ENCODE measurements around the gene LPCAT1.
"Not testable (repeated sequence)": the region's sequence is repeated elsewhere in the genome, so short reads cannot be mapped to it uniquely, and the experiment has no call there.

The LPCAT1 gene

GRCh38 chr5:1509346-1510085 is 14.2 kb downstream of the LPCAT1 start:
- DNase-seq (ENCODE audit: low read depth), result no peak

GRCh38 chr5:1508659-1509290 is 15.0 kb downstream of the LPCAT1 start:
- DNase-seq (ENCODE audit: low read depth), result no peak

GRCh38 chr5:1507961-1508658 is 15.7 kb downstream of the LPCAT1 start:
- no peak for DNase-seq (ENCODE audit: low read depth)

- no peak for DNase-seq (ENCODE audit: low read depth)
These were observed 16.3 kb downstream of the LPCAT1 start for GRCh38 chr5:1507457-1507856.

GRCh38 chr5:1507014-1507375 is 16.8 kb downstream of the LPCAT1 start:
- DNase-seq (ENCODE audit: low read depth), result no peak

- no peak for DNase-seq (ENCODE audit: low read depth)
These were observed 17.3 kb downstream of the LPCAT1 start for GRCh38 chr5:1506242-1507013.

GRCh38 chr5:1505506-1506241 is 18.1 kb downstream of the LPCAT1 start:
- DNase-seq (ENCODE audit: low read depth), result no peak

GRCh38 chr5:1505089-1505488 is 18.7 kb downstream of the LPCAT1 start:
- DNase-seq (ENCODE audit: low read depth), result not testable (repeated sequence)

- no peak for DNase-seq (ENCODE audit: low read depth)
These were observed 19.1 kb downstream of the LPCAT1 start for GRCh38 chr5:1504617-1505016.

GRCh38 chr5:1504069-1504595 is 19.6 kb downstream of the LPCAT1 start:
- DNase-seq (ENCODE audit: low read depth), result no peak

GRCh38 chr5:1503241-1504068 is 20.3 kb downstream of the LPCAT1 start:
- no peak for DNase-seq (ENCODE audit: low read depth)

GRCh38 chr5:1502737-1503120 is 21.0 kb downstream of the LPCAT1 start:
- DNase-seq (ENCODE audit: low read depth), result no peak

GRCh38 chr5:1502046-1502736 is 21.6 kb downstream of the LPCAT1 start:
- DNase-seq (ENCODE audit: low read depth), result no peak

GRCh38 chr5:1501372-1502045 is 22.3 kb downstream of the LPCAT1 start:
- no peak for DNase-seq (ENCODE audit: low read depth)

- no peak for DNase-seq (ENCODE audit: low read depth)
These were observed 23.2 kb downstream of the LPCAT1 start for GRCh38 chr5:1500411-1501091.

- DNase-seq (ENCODE audit: low read depth), result no peak
These were observed 23.9 kb downstream of the LPCAT1 start for GRCh38 chr5:1499851-1500250.

GRCh38 chr5:1498623-1499416 is 24.9 kb downstream of the LPCAT1 start:
- no peak for DNase-seq (ENCODE audit: low read depth)
